Fibroblast of mammary gland (primary cell): Measurements from ENCODE around the gene CRLF2.
"Not testable (repeated sequence)": the region's sequence is repeated elsewhere in the genome, so short reads cannot be mapped to it uniquely, and the experiment has no call there.

ENCODE experiments used
- DNase-seq: peaks from one replicate; pipeline ENCODE4 v3.0.0-alpha.2; 2010; ENCODE audit warnings: low read depth
- H3K4me3 ChIP-seq: 2 replicates; pipeline ENCODE4 v1.5.1; 2011; ENCODE audit warnings: low read depth, mild to moderate bottlenecking, low read length, moderate library complexity; ENCODE audit not compliant: control insufficient read depth
- TF ChIP-seq, protein P1 (sequence below): conservative IDR thresholded peaks from 2 replicates; pipeline ENCODE4 v1.5.1; 2011; ENCODE audit warnings: low read depth, low read length, inconsistent platforms; ENCODE audit not compliant: control insufficient read depth, insufficient read depth

The CRLF2 gene

DNA sequence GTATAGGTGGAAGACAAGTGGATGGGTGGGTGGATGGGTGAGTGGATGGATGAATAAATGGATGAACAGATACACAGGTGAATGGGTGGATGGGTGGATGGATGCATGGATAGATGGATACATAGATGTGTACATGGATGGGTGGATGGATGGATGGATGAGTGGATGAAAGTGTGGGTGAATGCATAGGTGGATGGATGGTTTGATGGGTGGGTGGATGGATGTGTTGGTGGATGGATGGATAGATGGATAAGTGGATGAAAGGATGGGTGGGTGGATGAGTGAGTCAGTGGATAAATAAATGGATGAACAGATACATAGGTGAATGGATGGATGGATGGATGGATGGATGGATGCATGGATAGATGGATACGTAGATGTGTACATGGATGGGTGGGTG lies 1.6 kb downstream of the CRLF2 start:
- TF ChIP-seq, protein P1, sequence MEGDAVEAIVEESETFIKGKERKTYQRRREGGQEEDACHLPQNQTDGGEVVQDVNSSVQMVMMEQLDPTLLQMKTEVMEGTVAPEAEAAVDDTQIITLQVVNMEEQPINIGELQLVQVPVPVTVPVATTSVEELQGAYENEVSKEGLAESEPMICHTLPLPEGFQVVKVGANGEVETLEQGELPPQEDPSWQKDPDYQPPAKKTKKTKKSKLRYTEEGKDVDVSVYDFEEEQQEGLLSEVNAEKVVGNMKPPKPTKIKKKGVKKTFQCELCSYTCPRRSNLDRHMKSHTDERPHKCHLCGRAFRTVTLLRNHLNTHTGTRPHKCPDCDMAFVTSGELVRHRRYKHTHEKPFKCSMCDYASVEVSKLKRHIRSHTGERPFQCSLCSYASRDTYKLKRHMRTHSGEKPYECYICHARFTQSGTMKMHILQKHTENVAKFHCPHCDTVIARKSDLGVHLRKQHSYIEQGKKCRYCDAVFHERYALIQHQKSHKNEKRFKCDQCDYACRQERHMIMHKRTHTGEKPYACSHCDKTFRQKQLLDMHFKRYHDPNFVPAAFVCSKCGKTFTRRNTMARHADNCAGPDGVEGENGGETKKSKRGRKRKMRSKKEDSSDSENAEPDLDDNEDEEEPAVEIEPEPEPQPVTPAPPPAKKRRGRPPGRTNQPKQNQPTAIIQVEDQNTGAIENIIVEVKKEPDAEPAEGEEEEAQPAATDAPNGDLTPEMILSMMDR: no peak
- no peak overlapping the region for H3K4me3 ChIP-seq
- no peak for DNase-seq

DNA sequence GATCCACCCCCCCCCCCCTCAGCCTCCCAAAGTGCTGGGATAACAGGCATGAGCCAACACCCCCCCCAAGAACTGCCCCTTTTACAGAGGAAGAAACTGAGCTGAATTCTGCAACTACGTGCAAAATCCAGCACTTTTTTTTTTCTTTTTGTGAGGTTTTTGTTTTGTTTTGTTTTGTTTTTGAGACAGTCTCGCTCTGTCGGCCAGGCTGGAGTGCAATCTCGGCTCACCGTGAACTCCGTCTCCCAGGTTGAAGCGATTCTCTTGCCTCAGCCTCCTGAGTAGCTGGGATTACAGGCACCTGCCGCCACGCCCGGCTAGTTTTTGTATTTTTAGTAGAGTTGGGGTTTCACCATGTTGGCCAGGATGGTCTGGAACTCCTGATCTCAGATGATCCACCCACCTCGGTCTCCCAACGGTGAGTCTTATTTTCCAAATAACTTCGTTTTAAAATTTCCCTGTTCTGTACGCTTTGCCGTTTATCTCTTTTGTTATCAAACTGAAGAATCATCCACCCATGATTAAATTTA lies 4.9 kb downstream of the CRLF2 start:
- DNase-seq: no peak
- no peak overlapping the region for H3K4me3 ChIP-seq
- TF ChIP-seq, protein P1: no peak

DNA sequence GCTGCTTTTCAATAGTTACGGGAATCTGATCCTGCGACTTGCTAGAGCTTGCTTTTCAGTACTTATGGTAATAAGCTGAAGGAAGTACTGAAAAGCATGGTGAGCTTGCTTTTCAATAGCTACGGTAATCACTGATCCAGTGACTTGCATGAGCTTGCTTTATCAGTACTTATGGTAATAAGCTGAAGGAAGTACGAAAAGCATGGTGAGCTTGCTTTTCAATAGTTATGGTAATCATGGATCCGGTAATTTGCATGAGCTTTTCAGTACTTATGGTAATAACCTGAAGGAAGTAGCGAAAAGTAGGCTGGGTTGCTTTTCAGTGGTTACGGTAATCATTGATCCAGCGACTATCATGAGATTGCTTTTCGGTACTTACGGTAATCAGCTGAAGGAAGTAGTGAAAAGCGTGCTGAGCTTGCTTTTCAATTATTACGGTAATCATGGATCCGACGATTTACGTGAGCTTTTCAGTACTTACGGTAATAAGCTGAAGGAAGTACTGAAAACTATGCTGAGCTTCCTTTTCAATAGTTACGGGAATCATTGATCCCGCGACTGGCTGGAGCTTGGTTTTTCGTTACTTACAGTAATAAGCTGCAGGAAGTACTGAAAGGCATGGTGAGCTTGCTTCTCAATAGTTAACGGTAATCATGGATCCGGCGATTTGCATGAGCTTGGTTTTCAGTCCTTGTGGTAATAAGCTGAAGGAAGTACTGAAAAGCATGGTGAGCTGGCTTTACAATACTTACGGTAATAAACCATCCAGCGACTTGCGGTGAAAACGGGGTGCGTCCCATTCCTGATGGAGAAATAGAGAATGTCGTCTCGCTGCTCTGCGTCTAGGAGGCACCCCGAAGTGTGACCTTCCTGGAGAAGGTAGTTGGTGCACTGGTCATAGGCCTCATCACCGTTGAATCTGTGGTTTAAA lies 6.5 kb downstream of the CRLF2 start:
- TF ChIP-seq, protein P1: no peak
- no peak overlapping the region for H3K4me3 ChIP-seq
- peak; percentile 63 for DNase-seq

DNA sequence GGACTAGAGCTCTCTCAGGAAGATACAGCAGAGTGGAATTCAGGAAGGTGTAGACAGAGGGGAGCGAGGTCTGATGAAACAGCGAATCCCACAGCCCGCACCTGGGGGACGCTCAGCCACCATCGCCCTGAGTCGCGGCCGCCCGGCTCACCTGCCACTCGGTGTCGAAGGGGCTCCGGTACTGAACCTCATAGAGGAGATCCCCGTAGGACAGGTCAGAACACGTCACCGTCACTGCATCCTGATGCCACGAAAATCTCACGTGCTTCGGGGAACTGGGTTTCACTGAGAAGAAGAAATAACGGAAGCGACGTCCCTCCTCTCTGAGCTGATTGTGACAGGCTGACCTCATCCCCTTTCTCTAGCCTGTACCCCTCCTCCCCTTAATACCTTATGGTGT lies 10.2 kb downstream of the CRLF2 start:
- TF ChIP-seq, protein P1: no peak
- no peak overlapping the region for H3K4me3 ChIP-seq
- no peak for DNase-seq

DNA sequence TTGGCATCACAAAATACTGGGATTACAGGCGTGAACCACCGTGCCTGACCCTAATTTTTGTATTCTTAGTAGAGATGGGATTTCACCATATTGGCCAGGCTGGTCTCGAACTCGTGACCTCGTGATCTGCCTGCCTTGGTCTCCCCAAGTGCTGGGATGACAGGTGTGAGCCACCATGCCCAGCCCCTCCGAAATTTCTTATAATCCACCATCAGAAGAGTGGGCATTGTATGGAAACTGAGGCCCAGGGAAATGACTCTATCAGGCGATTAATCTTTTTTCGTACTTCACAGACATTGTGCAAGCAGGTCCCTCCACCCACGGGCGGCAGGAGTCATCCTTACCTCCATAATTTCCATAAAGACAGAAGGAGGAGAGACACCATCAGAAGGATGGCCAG lies 16.0 kb downstream of the CRLF2 start:
- no peak overlapping the region for H3K4me3 ChIP-seq
- DNase-seq: no peak
- TF ChIP-seq, protein P1: no peak

DNA sequence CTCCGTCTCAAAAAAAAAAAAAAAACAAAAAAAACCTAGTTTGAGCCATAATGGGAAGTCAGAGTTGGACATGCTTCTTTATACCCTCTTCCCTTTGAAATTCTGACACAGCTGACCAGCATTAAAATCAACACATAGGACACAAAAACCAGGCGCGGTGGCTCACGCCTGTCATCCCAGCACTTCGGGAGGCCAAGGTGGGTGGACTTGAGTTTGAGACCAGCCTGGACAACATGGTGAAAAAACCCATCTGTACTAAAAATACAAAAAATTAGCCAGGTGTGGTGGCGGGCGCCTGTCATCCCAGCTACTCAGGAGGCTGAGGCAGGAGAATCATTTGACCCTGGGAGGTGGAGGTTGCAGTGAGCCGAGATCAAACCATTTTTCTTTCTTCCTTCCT lies 20.3 kb downstream of the CRLF2 start:
- H3K4me3 ChIP-seq, DNase-seq: not testable (repeated sequence)

DNA sequence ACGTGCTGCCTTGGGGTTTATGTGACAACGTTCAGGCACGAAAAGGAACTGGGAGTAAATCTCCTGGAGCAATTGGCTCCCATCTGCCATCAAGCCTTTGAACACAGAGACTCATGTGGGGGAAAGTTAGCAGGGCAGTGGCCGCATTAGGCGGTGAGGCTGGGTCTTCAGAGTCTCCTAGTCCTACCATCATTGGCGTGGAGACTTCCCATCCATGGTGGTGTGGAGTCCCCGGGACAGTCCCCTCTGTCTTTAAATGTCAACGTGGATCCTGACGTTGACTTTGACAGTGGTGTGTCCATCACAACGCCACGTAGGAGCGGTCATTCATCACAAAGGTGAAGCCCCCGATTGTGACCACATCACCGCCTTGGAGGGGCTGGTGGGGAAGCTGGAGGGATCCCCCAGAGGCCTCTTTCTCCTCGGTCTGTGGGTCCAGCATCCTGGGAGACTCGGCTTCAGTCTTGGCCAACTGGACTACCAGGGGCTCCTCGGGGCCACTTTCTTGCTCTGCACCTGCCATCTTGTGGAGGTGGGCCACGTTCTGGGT lies 21.8 kb downstream of the CRLF2 start:
- TF ChIP-seq, protein P1: no peak
- no peak for DNase-seq
- H3K4me3 ChIP-seq: no peak overlapping the region
